ENCODE measurements around the gene SUPT4H1.

Gene SUPT4H1

GRCh38 chr17:58303971-58304749 lies 47.8 kb downstream of the SUPT4H1 start:
- peak; percentile 36 for DNase-seq (ENCODE audit: low spot score)

GRCh38 chr17:58302919-58303585 lies 48.9 kb downstream of the SUPT4H1 start:
- no peak for DNase-seq (ENCODE audit: low spot score)

- DNase-seq (ENCODE audit: low spot score), result no peak
Measured at GRCh38 chr17:58302171-58302918, 49.7 kb downstream of the SUPT4H1 start.

- DNase-seq (ENCODE audit: low spot score), result no peak
Measured at GRCh38 chr17:58301504-58302150, 50.4 kb downstream of the SUPT4H1 start.

- DNase-seq (ENCODE audit: low spot score), result no peak
Measured at GRCh38 chr17:58300336-58300735, 51.7 kb downstream of the SUPT4H1 start.
